SU-DHL-6 (cell line): ENCODE results near the gene CARMIL3.
"Not testable (repeated sequence)": the region's sequence is repeated elsewhere in the genome, so short reads cannot be mapped to it uniquely, and the experiment has no call there.

Experiments
- CTCF ChIP-seq: fragments of 200-600 bp; sonication (generic); IDR thresholded peaks from one replicate; pipeline ENCODE4 v1.5.1; 2017; ENCODE audit warnings: antibody characterized with exemption, mild to moderate bottlenecking, low read length, moderate library complexity; ENCODE audit not compliant: insufficient read depth, poor library complexity, severe bottlenecking
- EZH2phosphoT487 ChIP-seq: fragments of 200-600 bp; sonication (generic), shearing (Covaris generic); conservative IDR thresholded peaks from 2 replicates; pipeline ENCODE4 v1.6.1; 2018; ENCODE audit warnings: mild to moderate bottlenecking, antibody characterized with exemption, low read length, moderate library complexity, mixed read lengths

- not testable (repeated sequence) for TF ChIP-seq CTCF, EZH2phosphoT487
These were observed 31.9 kb upstream of the CARMIL3 start for GRCh38 chr14:24019944-24020343.
